Forelimb muscle (tissue), 1 donor: ENCODE data around the gene MYOM1. TPM values are rescaled to one million over a fixed set of nuclear protein-coding genes. Genes with fewer than 3 reads are reported as not detected.
"Not testable (repeated sequence)": the region's sequence is repeated elsewhere in the genome, so short reads cannot be mapped to it uniquely, and the experiment has no call there.

ENCODE experiments used
- DNase-seq: peaks from one replicate; pipeline ENCODE4 v3.0.0-alpha.2; 2013; ENCODE audit warnings: low read depth
- polyA plus RNA-seq: library from polyadenylated mRNA; unstranded; fragments of 120-200 nt; gene quantifications from one replicate; pipeline ENCODE4 v1.2.1, GENCODE V29; 2013; ENCODE audit not compliant: insufficient read length

MYOM1 gene
- polyA plus RNA-seq, 1 donor, result 731 TPM

DNA sequence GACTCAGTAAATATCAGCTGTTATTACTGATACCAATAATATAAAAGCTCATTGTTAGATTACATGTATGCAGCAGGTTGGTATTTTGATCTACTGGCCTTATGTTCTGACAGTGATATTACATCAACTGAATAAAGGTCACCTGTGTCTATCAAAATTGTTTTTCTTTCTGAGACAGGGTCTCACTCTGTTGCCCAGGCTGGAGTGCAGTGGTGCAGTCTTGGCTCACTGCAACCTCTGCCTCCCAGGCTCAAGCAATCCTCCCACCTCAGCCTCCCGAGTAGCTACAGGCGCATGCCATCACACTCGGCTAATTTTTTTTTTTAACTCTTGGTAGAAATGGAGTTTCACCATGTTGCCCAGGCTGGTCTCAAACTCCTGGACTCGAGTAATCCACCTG lies 1.1 kb upstream of the MYOM1 start:
- DNase-seq, result not testable (repeated sequence)

DNA sequence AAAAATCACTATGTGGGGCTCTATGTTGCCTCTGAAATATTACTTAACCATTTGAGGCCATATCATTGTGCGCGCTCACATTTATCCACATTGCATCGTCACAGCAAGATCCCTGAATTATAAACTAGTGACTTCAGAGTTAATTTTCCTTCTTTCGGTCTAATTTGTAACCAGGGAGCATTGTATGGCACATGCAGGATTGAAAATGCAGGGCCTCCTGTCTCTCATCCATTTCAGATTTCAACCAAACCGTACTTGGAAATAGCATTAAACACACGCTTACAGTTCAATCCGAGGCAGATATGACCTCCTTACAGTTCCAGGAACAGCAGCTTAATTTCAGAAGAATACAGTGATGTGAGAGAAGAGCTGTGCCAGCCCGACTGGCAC lies 532 bp downstream of the MYOM1 start:
- DNase-seq, result no peak

DNA sequence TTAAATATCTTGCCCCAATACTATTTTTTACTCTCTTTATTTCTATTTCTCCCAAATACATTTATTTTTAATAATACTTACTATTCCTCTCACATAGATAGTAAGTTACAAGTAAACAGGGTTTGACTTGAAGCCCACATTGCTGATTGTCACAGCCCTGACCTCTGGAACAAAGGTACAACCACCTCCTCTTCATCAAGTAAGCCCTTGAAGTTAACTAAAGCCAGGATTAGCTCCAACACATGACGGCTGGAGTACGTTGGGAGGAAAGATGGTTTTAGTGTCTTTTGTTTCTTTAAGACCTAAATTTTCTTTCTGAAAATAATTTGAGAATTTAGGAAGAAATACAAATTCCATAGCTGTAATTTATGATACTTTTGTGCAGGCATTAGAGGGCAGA lies 949 bp downstream of the MYOM1 start:
- DNase-seq, result no peak

DNA sequence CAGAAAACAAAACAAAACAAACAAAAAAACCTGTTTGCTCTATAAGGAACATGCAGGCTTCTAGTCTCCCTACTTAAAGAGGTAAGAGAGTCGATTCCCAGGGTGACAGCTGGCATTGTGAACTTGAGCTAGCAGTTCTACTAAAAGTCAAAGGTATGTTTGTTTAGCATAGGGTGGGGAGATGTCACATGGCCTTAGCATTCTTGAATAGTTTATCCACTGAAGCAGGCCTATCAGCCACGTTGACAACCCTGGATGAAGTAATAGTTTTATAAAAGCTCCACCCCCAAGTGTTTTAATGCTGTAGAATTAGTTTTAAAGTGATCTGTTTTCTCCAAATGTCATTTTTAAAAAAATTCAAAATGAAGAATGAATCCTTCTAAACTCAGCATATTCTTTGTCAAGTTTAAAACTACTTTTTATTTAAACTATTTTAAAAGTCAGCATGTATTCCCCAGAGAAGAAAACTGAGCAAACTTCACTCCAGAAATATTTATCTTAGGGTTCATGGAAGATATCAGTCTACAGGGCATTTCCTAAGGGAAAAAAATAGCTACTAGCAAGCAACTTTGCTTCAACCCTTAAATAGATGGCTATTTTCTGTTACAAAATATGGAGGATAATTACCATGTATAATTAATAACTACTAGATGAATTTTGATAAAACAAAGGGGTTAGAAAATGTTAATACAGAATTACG lies 1.7 kb downstream of the MYOM1 start:
- DNase-seq, result no peak

DNA sequence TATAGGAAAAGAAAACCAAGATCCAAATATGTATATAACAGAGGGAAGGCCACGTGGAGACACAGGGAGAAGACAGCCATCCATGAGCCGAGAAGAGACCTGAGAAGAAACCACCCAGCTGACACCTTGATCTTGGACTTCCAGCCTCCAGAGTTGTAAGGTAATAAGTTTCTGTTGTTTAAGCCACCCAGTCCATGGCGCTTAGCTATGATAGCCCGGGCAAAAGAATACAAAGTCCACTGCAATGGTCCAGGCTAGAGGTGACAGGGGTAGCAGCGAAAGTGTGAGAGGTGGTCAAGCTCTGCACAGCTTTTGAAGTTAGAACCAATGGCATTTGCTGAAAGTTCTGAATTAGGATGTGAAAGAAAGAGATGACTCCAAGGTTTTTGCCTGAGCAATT lies 2.8 kb downstream of the MYOM1 start:
- DNase-seq, result no peak

DNA sequence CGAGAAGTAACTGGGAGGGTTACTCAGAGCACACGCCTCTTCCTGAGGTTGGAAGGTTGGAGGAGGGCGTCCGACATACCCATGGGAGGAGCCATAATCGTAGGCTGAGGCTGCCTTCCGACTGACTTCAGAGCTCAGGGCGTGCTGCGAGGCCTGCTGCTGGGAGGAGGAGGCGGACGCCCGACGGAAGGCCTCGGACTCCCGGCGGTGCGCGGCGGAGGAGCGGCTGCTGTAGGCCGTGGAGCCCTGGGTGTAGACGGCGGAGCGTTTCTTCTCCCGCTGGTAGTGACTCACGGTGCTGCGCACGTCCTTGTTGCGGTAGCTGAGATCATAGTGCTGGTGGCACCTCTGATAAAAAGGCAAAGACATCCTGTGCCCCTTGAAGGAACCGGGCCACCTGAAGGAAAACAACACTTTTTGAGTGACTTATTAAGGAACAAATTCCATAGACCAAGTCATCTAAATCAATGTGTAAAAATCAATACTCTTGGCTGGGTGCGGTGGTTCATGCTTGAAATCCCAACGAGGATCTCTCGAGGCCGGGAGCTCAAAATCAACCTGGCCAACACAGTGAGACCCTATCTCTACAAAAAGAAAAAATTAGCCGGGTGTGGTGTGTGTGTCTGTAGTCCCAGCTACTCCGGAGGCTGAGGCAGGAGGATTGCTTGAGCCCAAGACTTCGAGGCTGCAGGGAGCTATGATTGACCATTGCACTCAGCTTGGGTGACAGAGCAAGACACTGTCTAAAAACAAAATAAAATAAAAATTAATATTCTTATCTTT lies 4.7 kb downstream of the MYOM1 start:
- no peak for DNase-seq

DNA sequence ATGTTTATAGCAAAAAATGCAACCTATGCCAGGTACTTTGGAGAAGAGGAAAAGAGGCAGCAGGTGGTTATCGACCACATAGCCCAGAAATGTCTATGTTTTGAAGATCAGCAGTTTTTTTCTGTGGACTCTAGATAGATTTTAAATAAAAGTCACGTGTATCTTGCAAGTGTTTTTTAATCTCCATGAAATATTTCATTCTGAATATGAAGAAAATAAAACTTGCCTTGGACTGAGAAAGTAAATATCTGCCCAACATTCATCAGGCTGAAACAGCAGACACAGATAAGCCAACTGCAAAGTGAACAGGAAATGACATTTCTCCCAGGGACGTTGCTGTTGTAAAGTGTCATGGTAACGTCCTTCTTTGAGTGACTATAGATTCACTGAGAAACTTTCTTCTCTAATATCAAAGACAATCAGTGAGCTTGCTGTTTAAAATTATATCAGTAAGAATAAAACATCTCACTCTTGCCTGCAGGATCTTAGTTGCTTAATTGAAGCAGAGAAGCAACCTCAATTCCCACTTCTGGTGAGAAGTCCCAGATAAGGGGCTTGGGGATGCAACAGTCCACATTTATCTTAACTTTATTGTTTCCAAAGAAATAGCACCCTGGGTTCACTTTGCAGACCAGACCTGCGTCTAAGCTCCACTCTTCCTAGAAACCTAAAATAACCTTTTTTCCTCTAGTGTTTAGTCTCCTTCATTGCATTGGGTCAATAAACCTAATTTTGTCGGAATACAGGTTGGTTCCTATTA lies 6.3 kb downstream of the MYOM1 start:
- no peak for DNase-seq

DNA sequence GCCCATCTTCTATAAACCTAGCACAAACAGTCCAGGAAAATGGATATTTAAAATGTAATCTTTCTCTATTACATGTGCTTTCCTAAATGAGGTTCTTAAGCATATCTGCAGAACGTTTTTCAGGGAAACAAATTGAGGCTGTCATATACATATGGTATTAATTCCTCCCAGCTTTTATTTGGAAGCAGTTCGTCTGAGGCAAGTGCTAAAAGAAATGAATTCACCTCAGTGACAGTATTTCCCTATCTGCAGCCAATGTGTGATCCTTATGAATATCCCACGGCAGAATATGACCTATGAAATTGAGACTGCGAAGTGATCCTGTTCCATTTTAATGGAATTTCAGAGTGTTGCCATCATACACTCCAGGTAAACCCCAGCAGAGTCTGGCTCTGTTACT lies 7.1 kb downstream of the MYOM1 start:
- no peak for DNase-seq

DNA sequence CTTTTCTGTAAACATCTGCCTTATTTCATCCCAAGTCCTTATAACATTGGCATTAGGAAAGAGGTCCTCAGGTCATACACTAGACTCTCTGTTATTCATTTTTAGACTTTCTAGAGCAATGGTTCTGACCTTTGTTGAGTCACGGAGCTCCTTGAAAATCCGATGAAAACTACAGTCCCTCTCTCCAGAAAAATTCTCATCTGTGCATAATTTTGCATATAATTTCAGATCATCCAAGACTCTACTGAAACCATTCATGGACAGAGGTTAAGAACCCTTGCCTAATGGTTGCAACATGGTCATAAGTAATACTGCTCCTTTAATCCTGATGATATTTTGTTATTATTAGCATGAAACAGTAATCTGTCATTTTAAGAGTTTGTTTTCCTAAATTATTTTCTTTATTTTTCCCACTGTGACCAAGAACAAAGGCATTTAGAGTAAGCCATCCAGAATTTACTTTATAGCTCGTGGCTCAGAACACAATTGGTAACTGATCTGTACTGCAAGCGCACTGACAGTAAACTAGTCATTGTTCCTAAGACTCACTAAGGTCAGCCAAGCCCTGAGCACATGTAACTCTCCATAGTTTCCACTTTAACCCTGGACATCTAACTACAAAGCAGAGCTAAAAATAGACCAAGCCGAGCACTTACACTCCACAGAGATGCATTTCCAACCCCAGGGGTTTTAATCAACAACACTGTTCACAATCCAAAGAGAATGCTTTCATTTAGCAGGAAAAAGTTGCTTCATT lies 8.4 kb downstream of the MYOM1 start:
- DNase-seq, result no peak

DNA sequence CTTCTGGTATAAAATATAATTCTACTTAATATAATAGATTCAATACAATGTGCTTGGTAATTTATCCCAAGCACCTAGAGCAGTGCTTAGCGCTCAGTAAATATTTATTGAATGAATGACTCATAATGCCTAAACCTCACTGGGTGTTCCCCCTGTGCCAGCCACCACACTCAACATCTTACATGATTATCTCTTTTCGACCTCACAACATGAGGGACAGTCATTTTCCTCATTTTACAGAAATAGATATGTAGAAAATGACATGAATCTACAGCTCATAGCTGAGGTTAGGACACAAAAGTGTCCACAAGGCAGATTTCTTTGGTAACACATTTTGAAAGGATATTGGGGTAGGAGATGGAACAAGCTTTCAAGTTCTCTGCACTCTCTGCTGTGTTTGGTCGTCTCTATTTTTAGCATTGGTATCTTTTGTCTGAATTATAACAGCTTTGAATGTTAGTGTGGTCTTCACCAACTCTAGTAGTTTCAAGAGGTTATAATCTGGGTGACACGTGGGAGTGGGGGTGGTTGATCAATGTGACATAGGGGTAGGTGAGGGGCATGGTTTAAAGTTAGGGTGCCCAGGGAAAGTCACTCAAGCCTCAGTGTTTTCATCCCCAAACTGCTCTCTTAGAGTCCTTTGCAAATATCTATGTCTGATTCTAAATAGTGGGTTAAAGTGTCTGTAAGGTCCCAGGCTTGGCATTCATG lies 9.8 kb downstream of the MYOM1 start:
- no peak for DNase-seq

DNA sequence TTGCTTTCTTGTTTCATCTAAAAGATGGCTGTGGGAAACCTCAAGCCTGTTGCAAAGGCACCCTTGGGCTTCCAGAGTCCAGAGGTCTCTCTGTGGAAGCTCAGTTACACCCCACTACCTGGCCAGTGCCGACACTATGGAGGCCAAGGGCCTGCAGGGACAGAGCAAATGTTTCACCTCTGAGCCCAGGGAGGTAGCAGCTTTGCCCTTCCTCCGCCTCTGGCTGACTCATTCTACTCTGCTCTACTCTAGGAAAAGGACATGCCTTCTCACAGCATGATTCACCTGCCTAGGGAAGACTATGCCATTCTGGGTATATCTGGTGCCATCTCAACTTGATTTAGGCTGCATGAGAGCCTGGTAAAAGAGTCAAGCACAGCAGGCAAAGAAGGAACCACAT lies 12.2 kb downstream of the MYOM1 start:
- no peak for DNase-seq

DNA sequence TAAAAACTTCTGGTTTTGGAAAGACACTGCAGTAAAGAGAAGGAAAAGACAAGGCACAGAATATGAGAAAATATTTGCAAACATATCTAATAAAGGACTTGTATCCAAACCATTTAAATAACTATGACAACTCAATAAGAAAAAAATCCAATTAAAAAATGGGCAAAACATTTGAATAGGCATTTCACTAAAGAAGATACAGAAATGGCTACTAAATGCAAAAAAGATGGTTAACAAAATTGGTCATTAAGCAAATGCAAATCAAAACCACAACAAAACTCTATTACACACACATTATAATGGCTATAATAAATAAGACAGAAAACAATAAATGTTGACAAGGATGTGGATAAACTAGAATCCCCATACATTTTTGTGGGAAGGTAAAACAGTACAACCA lies 14.5 kb downstream of the MYOM1 start:
- no peak for DNase-seq

DNA sequence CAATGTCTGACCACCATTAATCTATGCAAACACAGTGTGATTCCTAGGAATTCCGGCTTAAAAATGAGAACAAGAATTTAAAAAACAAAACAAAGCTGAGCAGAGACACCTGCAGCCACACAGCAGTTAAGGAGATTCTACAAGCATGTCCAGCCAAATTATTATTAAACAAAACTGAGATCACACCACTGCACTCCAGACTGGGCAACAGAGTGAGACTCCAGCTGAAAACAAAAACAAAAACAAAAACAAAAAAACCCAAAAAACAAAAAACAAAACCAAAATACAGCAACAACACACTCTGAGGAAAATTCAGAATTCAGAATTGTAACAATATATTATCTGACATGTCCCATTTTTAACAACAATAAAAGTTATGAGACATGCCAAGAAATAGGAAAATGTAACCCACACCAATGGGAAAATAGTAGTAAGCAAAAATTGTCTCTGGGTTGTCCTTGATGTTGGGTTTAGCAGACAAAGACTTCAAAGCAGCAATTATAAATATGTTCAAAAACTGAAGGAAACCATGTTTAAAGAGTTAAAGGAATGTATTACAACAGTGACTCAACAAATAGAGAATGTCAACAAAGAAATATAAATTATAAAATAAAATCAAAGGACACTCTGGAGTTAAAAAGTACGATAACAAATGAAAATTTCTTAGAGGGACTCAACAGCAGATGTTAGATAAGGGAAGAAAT lies 19.7 kb downstream of the MYOM1 start:
- DNase-seq, result no peak

DNA sequence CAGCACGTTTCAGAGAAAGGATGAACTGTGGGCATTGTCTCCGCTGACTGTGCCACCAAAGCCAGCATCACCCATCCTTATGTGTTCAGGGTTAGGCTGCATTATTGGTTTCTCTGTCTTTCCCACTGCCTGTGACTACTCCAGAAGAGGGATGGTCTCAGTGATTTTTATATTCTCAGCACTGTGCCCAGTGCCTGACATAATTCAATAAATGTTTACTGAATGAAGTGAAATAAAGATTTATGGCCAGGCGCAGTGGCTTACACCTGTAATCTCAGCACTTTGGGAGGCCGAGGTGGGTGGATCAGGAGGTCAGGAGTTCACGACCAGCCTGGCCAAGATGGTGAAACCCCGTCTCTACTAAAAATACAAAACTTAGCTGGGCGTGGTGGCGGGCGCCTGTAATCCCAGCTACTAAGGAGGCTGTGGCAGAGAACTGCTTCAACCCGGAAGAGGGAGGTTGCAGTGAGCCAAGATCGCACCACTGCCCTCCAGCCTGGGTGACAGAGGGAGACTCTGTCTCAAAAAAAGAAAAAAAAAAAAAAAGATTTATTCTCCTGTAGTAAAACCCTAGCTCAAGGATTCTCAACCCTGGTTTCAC lies 21.4 kb downstream of the MYOM1 start:
- DNase-seq, result not testable (repeated sequence)

DNA sequence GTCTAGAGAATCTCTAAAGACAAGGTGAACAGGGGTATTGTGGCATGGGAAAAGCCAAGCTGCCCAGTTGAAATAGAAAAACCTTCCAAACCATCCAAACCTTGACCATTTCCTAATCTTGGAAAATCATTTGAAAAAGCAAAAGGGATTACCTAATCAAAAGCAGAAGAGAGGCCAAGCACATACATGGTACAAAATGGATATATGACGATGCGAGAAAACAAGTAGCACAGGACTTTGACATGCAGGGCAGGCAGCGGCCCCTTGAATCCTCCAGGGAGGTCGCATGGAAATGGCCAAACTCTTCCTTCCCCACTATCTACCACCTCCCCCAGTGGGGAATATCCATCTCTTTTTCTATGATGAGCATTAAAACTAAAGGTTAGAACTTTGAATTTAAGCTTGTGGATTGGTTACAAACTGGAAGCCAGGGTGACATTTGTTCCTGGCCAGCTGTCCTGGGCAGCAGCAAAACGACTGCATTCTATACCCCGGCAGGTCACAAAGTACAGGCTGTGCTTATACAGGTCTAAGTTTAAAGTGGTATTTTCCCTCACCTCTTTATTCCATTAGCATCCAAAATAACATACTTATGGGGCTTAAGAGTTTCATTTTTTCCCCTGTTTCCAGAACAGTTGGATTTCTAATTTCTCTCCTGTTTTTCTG lies 24.7 kb downstream of the MYOM1 start:
- DNase-seq, result no peak

DNA sequence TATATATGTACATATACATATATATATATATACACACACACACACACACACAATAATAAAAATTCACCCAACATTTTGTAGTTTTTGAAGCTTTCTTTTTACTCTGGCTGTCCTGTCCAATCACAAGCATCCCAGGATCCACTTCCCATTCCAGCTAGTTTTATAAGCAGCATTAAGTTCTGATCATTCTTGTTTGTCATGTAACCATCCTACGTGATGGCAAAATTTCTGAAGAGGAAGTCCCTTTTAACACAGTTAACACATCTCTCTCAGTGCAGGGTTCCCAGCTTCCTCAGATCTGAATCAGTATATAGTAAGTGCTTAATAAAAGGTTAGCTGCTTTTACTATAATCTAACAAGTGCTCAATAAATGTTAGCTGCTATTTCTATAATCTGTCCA lies 26.4 kb downstream of the MYOM1 start:
- DNase-seq, result no peak

DNA sequence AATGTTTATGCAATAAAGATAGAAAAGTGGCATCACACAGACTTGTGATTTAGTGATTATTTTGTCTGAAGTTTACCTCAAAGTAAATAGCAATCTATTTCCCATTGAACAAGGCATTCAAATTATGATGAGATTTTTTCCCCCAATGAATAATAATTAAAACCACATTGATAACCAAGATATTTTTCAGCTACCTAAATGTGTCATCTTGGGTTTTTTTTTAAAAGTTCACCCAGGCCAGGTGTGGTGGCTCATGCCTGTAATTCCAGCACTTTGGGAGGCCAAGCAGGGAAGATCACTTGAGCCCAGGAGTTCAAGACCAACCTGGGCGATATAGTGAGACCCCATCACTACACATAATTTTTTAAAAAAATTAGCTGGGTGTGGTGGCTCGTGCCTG lies 27.0 kb downstream of the MYOM1 start:
- DNase-seq, result no peak

DNA sequence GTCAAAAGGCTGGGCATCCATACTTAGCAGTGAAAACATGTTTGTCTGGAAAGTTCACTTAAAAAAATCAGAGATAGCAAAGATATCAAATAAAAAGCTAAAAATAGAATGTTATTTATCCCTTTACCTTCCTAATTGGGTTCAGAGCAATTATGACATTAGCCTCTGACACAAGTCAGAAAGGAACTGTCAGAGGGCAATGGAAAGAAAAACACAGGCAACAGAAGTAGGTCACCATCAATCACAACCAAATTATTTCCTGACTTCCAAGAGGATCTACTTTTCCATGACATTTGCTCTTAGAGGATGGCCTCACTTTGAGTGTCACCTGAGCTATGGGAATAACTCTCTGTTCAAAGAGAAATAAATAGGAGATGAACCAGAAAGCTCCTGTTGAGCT lies 27.5 kb downstream of the MYOM1 start:
- DNase-seq, result no peak

DNA sequence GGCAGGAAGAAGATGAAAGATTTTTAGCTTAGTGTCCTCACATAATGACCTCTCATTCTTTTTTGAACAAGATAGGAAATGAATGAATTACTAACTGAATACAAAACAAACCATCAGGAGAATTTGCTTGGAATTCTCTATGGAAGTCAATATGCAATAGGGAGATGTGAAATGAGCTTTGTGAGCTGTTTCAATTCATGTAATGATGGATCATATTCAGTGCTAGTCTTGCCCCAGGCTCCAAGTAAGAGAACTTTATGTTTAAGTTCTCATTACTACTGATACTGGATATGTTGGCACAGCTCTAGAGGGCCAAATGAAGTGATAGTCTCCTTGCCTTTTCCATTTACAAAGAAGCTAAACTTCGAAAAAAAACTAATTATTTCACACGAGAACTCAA lies 29.2 kb downstream of the MYOM1 start:
- DNase-seq, result no peak

DNA sequence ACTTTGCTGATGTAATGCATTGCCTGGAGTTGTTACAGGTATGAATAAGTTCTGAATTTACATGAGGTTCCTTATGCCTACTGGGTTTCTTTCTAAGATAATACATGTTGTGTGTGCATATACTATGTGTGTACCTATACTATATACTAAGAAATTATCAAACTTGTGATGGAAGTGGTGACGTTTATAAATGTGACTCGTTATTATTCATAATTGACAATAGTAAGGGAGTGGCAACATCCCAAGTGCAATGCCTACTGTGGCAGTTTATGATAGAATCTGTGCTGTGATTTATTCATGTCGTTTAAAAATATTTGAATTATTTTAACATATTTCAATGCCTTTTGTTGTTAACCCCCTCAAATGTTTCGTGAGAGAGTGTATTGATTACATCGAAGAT lies 29.9 kb downstream of the MYOM1 start:
- no peak for DNase-seq
